Hepatocyte (in vitro differentiated cells): ENCODE data around the gene GPR161. TPM values are rescaled to one million over a fixed set of nuclear protein-coding genes. Genes with fewer than 3 reads are reported as not detected.

ENCODE experiments used
- DNase-seq: peaks from one replicate; pipeline ENCODE4 v3.0.0-alpha.2; 2016; ENCODE audit warnings: low spot score
- H2AFZ ChIP-seq: fragments of 200-600 bp; sonication (generic); 2 replicates; pipeline ENCODE4 v1.6.0; 2016; ENCODE audit warnings: antibody characterized with exemption, mild to moderate bottlenecking
- H3K27ac ChIP-seq: fragments of 200-600 bp; sonication (generic); 2 replicates; pipeline ENCODE4 v1.5.1; 2016; ENCODE audit warnings: mild to moderate bottlenecking
- H3K27me3 ChIP-seq: fragments of 200-600 bp; sonication (generic); 2 replicates; pipeline ENCODE4 v1.6.1; 2016
- H3K36me3 ChIP-seq: fragments of 200-600 bp; sonication (generic); replicated peaks from 2 replicates; pipeline ENCODE4 v1.5.1; 2016; ENCODE audit warnings: low read depth; ENCODE audit not compliant: insufficient read depth
- H3K4me1 ChIP-seq: fragments of 200-600 bp; sonication (generic); 2 replicates; pipeline ENCODE4 v1.5.1; 2016; ENCODE audit warnings: mild to moderate bottlenecking, moderate library complexity; ENCODE audit not compliant: insufficient read depth
- H3K4me2 ChIP-seq: fragments of 200-600 bp; sonication (generic); 2 replicates; pipeline ENCODE4 v1.6.0; 2016
- H3K4me3 ChIP-seq: fragments of 200-600 bp; sonication (generic); 2 replicates; pipeline ENCODE4 v1.5.1; 2016; ENCODE audit warnings: mild to moderate bottlenecking
- H3K79me2 ChIP-seq: fragments of 200-600 bp; sonication (generic); 2 replicates; pipeline ENCODE4 v1.6.0; 2017; ENCODE audit warnings: mild to moderate bottlenecking
- H3K9me2 ChIP-seq: fragments of 200-600 bp; sonication (generic); replicated peaks from 2 replicates; pipeline ENCODE4 v1.6.0; 2017; ENCODE audit warnings: mild to moderate bottlenecking; ENCODE audit not compliant: insufficient read depth
- H3K9me3 ChIP-seq: fragments of 200-600 bp; sonication (generic); 2 replicates; pipeline ENCODE4 v1.5.1; 2016; ENCODE audit warnings: low read depth, mild to moderate bottlenecking
- H4K20me1 ChIP-seq: fragments of 200-600 bp; sonication (generic); 2 replicates; pipeline ENCODE4 v1.6.0; 2016; ENCODE audit warnings: mild to moderate bottlenecking; ENCODE audit not compliant: insufficient read depth, poor library complexity, severe bottlenecking
- CTCF ChIP-seq: fragments of 200-600 bp; sonication (generic); IDR thresholded peaks from 2 replicates; pipeline ENCODE4 v1.5.1; 2016; ENCODE audit warnings: antibody characterized with exemption, mild to moderate bottlenecking; ENCODE audit not compliant: poor library complexity
- EZH2 ChIP-seq: fragments of 200-600 bp; sonication (generic); IDR thresholded peaks from 2 replicates; pipeline ENCODE4 v1.6.1; 2016; ENCODE audit warnings: antibody characterized with exemption, mild to moderate bottlenecking, borderline replicate concordance
- EZH2phosphoT487 ChIP-seq: fragments of 200-600 bp; sonication (generic); IDR thresholded peaks from one replicate; pipeline ENCODE4 v1.6.1; 2018; ENCODE audit warnings: antibody characterized with exemption, mild to moderate bottlenecking, low read depth, moderate library complexity; ENCODE audit not compliant: unreplicated experiment, severe bottlenecking
- WGBS: methylation state at CpG from one replicate; pipeline ENCODE4 v1.1.6; 2016; ENCODE audit warnings: low lambda C conversion rate; ENCODE audit errors: missing lambda C conversion rate; 5-methylcytosine and 5-hydroxymethylcytosine counted together
- polyA plus RNA-seq: library from polyadenylated mRNA; unstranded; fragments of >200 nt; fragmentation: Nextera tagmentation; extraction: Ambion mirVana; gene quantifications from 2 replicates; pipeline ENCODE4 v1.2.1, GENCODE V29; 2016
- total RNA-seq: library from RNA; depleted of rRNA; stranded (reverse); fragments of >200 nt; gene quantifications from 2 replicates; pipeline ENCODE4 v1.2.3, GENCODE V29; 2014

The GPR161 gene
- total and polyA plus RNA-seq, 2 experiments from 2014 or later = 15.9 to 19.3 TPM

- no peaks in the 10 kb centered on the region for H4K20me1 ChIP-seq
- WGBS = 100% methylated on average over 6 of the region's 6 CpGs
- TF ChIP-seq EZH2 (no peak), CTCF (no peak), EZH2phosphoT487 (no peak)
- H3K27me3 ChIP-seq = no peaks in the 10 kb centered on the region
- H2AFZ ChIP-seq = no peak overlapping the region
- no peaks in the 10 kb centered on the region for H3K79me2 ChIP-seq
- H3K36me3 ChIP-seq = no peaks in the 10 kb centered on the region
- H3K27ac ChIP-seq = no peak overlapping the region
- no peaks in the 10 kb centered on the region for H3K9me2 ChIP-seq
- no peaks in the 10 kb centered on the region for H3K9me3 ChIP-seq
- no peaks in the 10 kb centered on the region for H3K4me1 ChIP-seq
- H3K4me2 ChIP-seq = no peak overlapping the region
- DNase-seq = no peak
- H3K4me3 ChIP-seq = no peak overlapping the region
These were observed 41.3 kb downstream of the GPR161 start for GRCh38 chr1:168095476-168095875.

- TF ChIP-seq EZH2phosphoT487 = no peak
- no peak for TF ChIP-seq EZH2
- TF ChIP-seq CTCF = no peak
- Histone ChIP-seq H3K36me3 (no peaks in the 10 kb centered on the region), H4K20me1 (no peaks in the 10 kb centered on the region), H3K9me2 (no peaks in the 10 kb centered on the region), H3K4me2 (no peak overlapping the region), H3K9me3 (no peaks in the 10 kb centered on the region), H3K79me2 (no peaks in the 10 kb centered on the region), H3K4me3 (no peak overlapping the region), H3K4me1 (no peaks in the 10 kb centered on the region), H3K27ac (no peak overlapping the region), H3K27me3 (no peaks in the 10 kb centered on the region), H2AFZ (no peak overlapping the region)
- WGBS = 100% methylated on average over 3 of the region's 4 CpGs
- no peak for DNase-seq
These were observed 43.1 kb downstream of the GPR161 start for GRCh38 chr1:168093616-168094015.

GRCh38 chr1:168092566-168093355 lies 44.0 kb downstream of the GPR161 start:
- Histone ChIP-seq H3K4me2 (no peak overlapping the region), H3K27ac (no peak overlapping the region), H3K36me3 (no peaks in the 10 kb centered on the region), H3K79me2 (no peaks in the 10 kb centered on the region), H3K4me1 (no peaks in the 10 kb centered on the region), H3K27me3 (no peaks in the 10 kb centered on the region), H3K9me3 (no peaks in the 10 kb centered on the region), H3K4me3 (no peak overlapping the region), H4K20me1 (no peaks in the 10 kb centered on the region), H3K9me2 (no peaks in the 10 kb centered on the region), H2AFZ (no peak overlapping the region)
- WGBS = 84% methylated on average over 16 of the region's 16 CpGs
- no peak for DNase-seq
- TF ChIP-seq EZH2 (no peak), EZH2phosphoT487 (no peak), CTCF (peak; percentile 44)
